Nucleus accumbens (tissue), 56 donors: ENCODE results near the gene ITPR1.
A peak's percentile ranks its signal among the peaks of the same experiment; 100 is the strongest.
"Not testable (repeated sequence)": the region's sequence is repeated elsewhere in the genome, so short reads cannot be mapped to it uniquely, and the experiment has no call there.

ENCODE experiments used
- DNase-seq, 56 donors: peaks; one replicate each; lab custom pipeline; 2025; lab: John Stamatoyannopoulos, UW

ITPR1 gene

DNA sequence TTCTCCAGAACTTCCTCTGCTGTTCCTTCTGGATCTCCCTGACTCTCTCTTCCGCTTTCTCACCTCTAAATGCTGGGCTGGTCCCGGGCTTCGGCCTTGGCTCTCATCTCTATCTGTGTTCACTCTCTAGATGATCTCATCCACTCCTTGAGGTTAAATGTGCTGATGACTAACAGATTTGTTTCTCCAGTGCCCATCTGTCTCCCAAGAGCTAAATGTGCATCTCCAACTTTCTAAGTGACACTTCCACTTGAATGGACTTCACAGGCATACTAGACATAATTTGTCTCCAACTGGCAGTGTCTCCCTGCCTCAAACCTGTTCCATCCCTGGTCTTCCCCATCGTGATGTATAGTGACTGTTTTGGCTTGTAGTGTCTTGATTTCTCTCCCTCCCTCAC is 95.3 kb downstream of the ITPR1 start:
- DNase-seq: no peak

DNA sequence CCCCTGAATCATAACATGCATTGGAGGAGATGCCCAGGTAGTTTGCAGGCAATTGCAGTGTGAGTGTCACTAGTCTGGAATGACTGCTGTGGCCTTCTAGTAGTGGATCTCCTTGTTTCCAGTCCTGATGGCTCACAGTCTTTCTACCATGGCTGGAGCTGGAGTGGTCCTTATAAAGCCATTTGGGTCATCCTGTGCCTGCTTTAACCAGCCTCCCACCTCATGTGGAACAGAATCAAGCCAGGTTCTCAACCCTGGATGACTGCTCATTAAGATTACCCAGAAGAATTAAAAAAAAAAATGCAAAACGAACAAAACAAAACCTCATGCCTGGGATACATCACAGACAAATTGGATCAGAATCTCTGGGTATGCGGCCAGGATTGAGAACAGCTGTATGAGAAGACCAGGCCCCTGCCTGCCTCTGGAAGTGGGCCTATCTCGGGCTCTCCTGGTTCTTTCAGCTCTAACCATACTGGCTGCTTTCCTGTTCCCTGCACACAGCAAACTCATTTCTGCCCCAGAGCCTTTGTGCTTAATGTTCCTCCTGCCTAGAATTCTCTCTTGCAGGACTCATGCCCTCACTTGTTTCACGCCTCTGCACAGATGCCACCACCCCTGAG is 96.4 kb downstream of the ITPR1 start:
- no peak for DNase-seq

DNA sequence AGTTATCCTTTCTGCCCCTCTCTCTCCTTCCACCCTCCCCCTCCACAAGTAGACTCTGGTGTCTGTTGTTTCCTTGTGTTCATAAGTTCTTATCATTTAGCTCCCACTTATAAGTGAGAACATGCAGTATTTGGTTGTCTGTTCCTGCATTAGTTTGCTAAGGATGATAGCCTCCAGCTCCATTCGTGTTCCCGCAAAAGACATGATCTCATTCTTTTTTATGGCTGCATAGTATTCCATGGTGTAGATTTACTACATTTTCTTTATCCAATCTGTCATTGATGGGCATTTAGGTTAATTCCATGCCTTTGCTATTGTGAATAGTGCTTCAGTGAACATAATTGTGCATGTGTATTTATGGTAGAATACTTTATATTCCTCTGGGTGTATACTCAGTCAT is 97.7 kb downstream of the ITPR1 start:
- DNase-seq: not testable (repeated sequence)

GRCh38 chr3:4591669-4592068 is 98.5 kb downstream of the ITPR1 start:
- DNase-seq: no peak

GRCh38 chr3:4593014-4593413 is 99.9 kb downstream of the ITPR1 start:
- no peak for DNase-seq

GRCh38 chr3:4595710-4596113 is 102.6 kb downstream of the ITPR1 start:
- DNase-seq: no peak

- no peak for DNase-seq
These were observed 103.5 kb downstream of the ITPR1 start for GRCh38 chr3:4596612-4597011.

GRCh38 chr3:4597208-4597985 is 104.2 kb downstream of the ITPR1 start:
- DNase-seq: no peak

DNA sequence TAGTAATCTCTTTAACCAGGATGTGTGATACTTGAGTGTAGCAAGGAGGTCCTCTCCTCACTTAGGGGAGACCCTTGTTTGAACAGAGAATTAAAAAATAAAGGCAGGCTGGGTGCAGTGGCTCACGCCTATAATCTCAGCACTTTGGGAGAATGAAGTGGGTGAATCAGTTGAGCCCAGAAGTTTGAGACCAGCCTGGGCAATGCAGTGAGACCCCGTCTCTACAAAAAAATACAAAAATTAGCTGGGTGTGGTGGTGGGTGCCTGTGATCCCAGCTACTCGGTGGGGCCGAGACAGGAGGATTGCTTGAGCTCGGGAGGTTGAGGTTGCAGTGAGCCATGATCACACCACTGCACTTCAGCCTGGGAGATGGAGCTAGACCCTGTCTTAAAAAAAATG is 105.1 kb downstream of the ITPR1 start:
- not testable (repeated sequence) for DNase-seq

- no peak for DNase-seq
These were observed 106.5 kb downstream of the ITPR1 start for GRCh38 chr3:4599612-4600011.

DNA sequence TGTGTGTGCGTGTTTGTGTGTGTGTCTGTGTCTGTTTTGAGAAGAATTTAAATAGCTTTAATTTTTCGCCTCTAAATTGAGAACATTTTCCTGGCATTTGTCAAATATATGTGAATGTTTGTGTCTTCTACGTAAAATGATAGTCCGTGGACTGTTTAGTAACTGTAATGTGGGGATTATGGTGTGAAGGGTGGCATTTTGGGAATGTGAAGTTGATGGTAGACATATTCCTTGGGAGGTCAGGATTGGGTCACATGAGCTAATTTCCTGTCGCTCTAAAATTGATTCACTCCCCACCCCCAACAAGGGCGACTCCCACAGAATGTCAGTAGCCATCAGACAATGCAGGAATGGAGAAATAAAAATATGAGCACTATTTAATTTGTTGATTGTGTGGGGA is 107.3 kb downstream of the ITPR1 start:
- DNase-seq: no peak

DNA sequence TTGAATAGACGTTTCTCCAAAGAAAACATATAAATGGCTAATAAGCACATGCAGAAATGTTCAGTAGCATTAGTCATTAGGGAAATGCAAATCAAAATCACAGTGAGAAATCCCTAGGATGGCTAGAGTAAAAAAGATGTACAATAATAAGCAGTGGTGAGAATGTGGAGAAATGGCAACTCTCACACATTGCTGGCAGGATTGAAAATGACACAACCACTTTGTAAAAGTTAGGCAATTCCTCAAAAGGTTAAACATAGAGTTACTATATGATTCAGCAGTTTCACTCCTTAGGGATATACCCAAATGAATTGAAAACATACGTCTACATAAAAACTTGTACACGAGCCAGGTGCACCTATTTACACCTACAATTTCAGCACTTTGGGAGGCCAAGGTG is 108.7 kb downstream of the ITPR1 start:
- no peak for DNase-seq

DNA sequence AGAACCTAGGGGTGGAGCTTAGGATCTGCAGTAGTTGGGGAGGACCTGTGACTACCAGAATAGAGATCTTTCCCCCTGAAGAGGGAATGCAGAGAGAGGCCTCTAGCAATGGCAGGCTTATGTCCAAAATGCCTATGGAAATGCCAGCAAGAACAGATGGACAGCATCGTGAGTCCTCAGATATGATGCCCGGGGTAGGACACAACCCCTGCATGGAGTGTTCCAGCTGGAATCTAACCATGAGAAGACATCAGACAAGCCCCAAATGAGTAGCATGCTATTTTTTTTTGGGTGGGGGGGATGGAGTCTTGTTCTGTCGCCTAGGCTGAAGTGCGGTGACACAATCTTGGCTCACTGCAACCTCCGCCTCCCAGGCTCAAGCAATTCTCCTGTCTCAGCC is 111.5 kb downstream of the ITPR1 start:
- DNase-seq: no peak

DNA sequence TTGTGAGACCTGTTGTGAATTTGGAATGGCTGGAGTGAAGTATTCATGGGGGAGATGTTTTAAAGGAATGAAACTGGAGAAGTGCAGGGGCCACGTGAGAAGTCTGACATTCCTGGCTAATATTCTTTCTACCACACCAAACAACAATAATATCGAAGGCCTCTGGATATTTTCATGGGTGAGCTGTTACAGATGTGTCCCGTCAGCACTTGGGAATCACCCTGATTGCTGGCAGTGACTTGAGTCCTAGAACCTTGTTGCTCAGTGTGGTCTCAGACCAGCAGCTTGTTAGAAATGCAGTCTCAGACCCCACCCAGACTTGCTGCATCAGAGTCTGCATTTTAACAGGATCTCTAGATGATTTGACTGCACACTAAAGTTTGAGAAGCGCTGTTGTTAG is 113.8 kb downstream of the ITPR1 start:
- DNase-seq: no peak

- DNase-seq: no peak
These were observed 120.2 kb downstream of the ITPR1 start for GRCh38 chr3:4613366-4613765.

DNA sequence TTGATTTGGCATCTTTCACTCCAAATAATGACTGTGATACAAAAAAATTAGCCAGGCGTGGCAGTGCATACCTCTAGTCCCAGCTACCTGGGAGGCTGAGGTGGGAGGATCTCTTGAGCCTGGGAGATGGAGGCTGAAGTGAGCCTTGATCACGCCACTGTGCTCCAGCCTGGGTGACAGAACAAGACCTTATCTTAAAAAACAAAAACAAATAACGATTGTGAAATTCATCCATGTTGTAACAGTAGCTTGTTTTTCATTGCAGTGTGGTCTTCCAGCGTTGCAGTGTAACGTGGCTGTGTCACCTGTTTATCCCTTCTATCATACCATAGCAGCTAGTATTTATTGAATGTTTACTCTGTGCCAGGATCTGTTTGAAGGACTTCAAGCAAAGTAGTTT is 120.9 kb downstream of the ITPR1 start:
- no peak for DNase-seq

- DNase-seq: no peak
These were observed 121.8 kb downstream of the ITPR1 start for GRCh38 chr3:4614927-4615326.

GRCh38 chr3:4615750-4616149 is 122.6 kb downstream of the ITPR1 start:
- no peak for DNase-seq

DNA sequence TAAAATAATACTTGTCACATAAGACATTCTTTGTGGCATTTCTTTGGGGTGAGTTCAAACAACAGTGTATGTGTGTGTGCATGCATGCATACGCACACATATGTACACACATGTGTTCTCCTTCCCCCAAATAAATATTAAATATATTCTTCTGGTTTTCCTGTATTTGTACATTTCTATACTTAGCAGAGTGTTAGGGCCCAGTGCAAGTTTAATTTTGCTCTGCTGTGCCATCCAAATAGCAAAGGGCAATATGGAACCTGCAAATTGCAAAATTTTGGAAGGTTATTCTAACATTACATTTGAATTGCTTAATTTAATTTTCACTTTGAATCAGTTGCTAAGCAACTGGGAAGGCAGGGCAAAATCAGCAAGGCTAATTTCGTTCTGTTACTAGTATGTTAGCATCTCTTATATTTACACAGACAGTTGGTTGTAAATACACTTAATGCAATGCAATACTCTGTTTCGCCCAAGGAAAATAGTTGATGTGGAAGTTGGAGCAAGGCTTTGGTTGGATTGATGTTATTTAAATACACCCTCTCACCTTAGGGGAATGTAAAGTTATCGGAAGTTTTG is 130.4 kb downstream of the ITPR1 start:
- peak in 1 of 56 donors; percentile 21 for DNase-seq

- DNase-seq: no peak
These were observed 134.7 kb downstream of the ITPR1 start for GRCh38 chr3:4627651-4628375.
